Activated CD8-positive, alpha-beta T cell treated with anti-CD3 and anti-CD28 coated beads for 36 hours (primary cell): ENCODE results near the gene LARGE1. TPM values are rescaled to one million over a fixed set of nuclear protein-coding genes. Genes with fewer than 3 reads are reported as not detected.

ENCODE experiments used
- ATAC-seq: fragments of 200-7000 bp; cut with Tn5 transposase; one replicate; pipeline ENCODE4 v1.10.0; 2021; ENCODE audit warnings: mild to moderate bottlenecking, moderate library complexity
- CTCF ChIA-PET: fragments of 350-600 bp; sonication (Branson Sonifier 250); formaldehyde crosslinking; loops from one replicate; lab custom pipeline; 2021; ENCODE audit warnings: antibody characterized with exemption; lab: Charles Lee
- POLR2A ChIA-PET: fragments of 350-600 bp; sonication (Branson Sonifier 250); formaldehyde crosslinking; loops from one replicate; lab custom pipeline; 2021; ENCODE audit warnings: antibody characterized with exemption; lab: Charles Lee
- DNase-seq: peaks from one replicate; pipeline ENCODE4 v3.0.0-alpha.2; 2020
- H3K27ac Mint-ChIP-seq: one replicate; pipeline ENCODE4 v1.8.0; 2021; ENCODE audit warnings: mild to moderate bottlenecking, mixed read lengths
- H3K27me3 Mint-ChIP-seq: one replicate; pipeline ENCODE4 v1.8.0; 2021; ENCODE audit warnings: mixed read lengths
- H3K36me3 Mint-ChIP-seq: one replicate; pipeline ENCODE4 v1.8.0; 2021; ENCODE audit warnings: low read depth, mixed read lengths
- H3K4me1 Mint-ChIP-seq: one replicate; pipeline ENCODE4 v1.8.0; 2021; ENCODE audit warnings: low read depth, mixed read lengths
- H3K4me3 Mint-ChIP-seq: one replicate; pipeline ENCODE4 v1.8.0; 2021; ENCODE audit warnings: mild to moderate bottlenecking, moderate library complexity, mixed read lengths
- H3K9me3 Mint-ChIP-seq: one replicate; pipeline ENCODE4 v1.8.0; 2021; ENCODE audit warnings: mixed read lengths
- intact Hi-C: fragments of 100-400 bp; cut with micrococcal nuclease; formaldehyde crosslinking; loops from one replicate; pipeline ENCODE4 v1.10.0; 2022
- total RNA-seq, 2 experiments: library from RNA; stranded (reverse); gene quantifications; one replicate each; pipeline ENCODE4 v1.2.3, GENCODE V29; 2021
- TF ChIP-seq, protein P1 (sequence below): fragments of 200-600 bp; IDR thresholded peaks from one replicate; pipeline ENCODE4 v1.8.0; 2022; ENCODE audit warnings: antibody characterized with exemption, mild to moderate bottlenecking

LARGE1 gene
- total RNA-seq, 2 experiments from 2014 or later, result 0.31 to 0.32 TPM

DNA sequence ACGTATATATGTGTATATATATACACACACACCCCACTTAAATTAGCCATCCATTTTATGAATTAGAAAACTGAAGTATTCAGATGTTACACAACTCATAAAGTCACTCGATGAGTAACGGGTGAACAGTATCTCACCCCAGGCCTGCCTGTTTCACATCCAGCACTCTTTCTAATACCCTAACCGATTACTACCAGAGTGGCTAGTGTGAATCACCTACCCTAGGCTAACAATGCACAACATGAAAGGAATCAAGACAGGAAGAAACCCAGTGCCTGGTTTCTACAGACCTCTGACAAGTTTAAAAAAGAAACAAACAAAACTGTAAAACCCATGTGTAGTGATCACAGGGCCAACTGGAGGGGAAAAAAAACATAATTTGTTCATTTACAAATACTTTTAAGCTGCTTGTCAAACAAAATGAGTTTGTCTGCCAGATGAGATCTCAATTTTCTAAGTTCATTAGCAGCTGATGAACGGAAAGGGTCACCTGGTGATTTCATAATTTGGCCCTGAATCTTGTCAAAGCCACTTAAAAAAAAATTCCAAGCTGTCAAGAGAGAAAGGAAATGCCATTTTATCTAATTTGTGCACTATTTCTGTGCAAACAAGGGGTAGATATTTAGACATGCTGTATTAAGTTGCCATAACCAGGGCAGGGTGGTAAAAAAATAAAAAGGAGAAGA is 134.8 kb downstream of the LARGE1 start:
- H3K4me3 Mint-ChIP-seq, result no peak overlapping the region
- TF ChIP-seq, protein P1, sequence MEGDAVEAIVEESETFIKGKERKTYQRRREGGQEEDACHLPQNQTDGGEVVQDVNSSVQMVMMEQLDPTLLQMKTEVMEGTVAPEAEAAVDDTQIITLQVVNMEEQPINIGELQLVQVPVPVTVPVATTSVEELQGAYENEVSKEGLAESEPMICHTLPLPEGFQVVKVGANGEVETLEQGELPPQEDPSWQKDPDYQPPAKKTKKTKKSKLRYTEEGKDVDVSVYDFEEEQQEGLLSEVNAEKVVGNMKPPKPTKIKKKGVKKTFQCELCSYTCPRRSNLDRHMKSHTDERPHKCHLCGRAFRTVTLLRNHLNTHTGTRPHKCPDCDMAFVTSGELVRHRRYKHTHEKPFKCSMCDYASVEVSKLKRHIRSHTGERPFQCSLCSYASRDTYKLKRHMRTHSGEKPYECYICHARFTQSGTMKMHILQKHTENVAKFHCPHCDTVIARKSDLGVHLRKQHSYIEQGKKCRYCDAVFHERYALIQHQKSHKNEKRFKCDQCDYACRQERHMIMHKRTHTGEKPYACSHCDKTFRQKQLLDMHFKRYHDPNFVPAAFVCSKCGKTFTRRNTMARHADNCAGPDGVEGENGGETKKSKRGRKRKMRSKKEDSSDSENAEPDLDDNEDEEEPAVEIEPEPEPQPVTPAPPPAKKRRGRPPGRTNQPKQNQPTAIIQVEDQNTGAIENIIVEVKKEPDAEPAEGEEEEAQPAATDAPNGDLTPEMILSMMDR, result no peak
- DNase-seq (no peak), ATAC-seq (no peak)
- no peaks in the 10 kb centered on the region for H3K4me1 Mint-ChIP-seq
- H3K9me3 Mint-ChIP-seq, result peaks cover 23% of the 10 kb centered on the region
- no peaks in the 10 kb centered on the region for H3K27me3 Mint-ChIP-seq
- H3K27ac Mint-ChIP-seq, result no peak overlapping the region
- ChIA-PET POLR2A (no interaction called here), CTCF (no interaction called here)
- H3K36me3 Mint-ChIP-seq, result no peaks in the 10 kb centered on the region
- intact Hi-C loops, result no loop called here

DNA sequence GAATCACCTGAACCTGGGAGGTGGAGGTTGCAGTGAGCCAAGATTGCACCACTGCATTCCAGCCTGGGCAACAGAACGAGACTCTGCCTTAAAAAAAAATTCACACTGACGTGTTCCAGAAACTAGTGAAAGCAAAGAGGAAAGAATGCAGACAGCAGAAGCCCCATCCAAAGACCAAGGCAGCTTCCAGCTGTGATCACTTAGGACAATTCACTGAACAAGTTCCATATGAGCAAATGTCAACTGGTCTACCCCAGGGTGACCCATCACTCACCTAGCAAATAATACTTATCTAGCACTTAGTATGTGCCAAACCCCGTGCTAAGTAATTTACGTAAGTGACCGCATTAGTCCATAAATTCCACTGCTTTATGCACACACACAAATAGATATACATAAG is 138.9 kb downstream of the LARGE1 start:
- Mint-ChIP-seq H3K9me3 (peaks cover 1% of the 10 kb centered on the region), H3K27me3 (no peaks in the 10 kb centered on the region), H3K4me1 (no peaks in the 10 kb centered on the region), H3K27ac (no peak overlapping the region), H3K36me3 (no peaks in the 10 kb centered on the region), H3K4me3 (no peak overlapping the region)
- CTCF ChIA-PET, result no interaction called here
- POLR2A ChIA-PET, result no interaction called here
- TF ChIP-seq, protein P1, result no peak
- DNase-seq, result no peak
- ATAC-seq, result no peak
- intact Hi-C loops, result no loop called here

DNA sequence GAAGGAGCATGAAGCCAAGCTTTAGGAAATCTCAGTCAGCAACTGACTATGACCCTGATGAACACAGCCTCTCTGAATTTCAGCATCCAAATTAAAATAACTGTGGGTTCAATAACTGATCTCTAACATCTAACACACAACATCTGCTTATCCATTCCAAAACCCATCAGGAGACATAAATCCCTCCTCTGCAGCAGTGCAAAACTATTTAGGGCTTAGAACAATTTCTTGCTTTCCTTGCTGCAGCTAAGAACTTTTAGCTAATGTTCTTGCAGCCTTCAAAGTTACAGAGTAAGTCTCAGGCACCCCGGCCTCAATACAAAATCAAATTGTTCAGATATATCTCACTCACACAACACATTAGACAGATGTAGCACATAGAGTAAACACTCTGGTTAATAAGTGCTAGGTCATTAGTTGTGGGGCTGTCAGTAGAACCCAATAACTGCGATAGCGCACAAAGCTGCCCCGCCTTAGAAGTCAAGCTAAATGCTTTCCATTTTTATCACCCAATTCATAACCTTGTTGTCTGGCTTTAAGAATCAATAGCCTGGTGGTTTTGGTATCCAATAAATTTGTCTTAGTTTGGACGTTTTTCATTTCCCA is 139.6 kb downstream of the LARGE1 start:
- Mint-ChIP-seq H3K27me3 (no peaks in the 10 kb centered on the region), H3K27ac (no peak overlapping the region), H3K9me3 (peaks cover under 1% of the 10 kb centered on the region), H3K4me1 (no peaks in the 10 kb centered on the region), H3K36me3 (no peaks in the 10 kb centered on the region), H3K4me3 (no peak overlapping the region)
- intact Hi-C loops, result no loop called here
- POLR2A ChIA-PET, result interaction anchor here (0.5 kb wide), 1 partner anchor 172 kb away, joined by 3 read pairs; no protein-coding TSS in a partner anchor
- ATAC-seq (no peak), DNase-seq (no peak)
- TF ChIP-seq, protein P1, result no peak
- CTCF ChIA-PET, result no interaction called here

DNA sequence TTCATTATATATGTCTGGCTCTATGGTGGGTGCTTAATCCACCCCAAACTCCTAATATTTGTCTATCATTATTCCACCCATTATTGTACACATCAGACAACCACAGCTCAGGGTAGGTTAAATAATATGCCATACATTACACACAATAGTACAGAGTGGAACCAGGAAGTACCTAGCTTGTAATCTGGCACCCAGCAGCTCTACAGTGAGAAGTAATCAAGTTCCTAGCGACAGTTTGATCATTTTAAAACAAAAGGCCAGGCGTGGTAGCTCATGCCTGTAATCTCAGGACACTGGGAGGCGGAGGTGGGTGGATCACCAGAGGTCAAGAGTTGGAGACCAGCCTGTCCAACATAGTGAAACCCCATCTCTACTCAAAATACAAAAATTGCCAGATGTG is 141.0 kb downstream of the LARGE1 start:
- Mint-ChIP-seq H3K36me3 (no peaks in the 10 kb centered on the region), H3K4me1 (no peaks in the 10 kb centered on the region), H3K27ac (no peak overlapping the region), H3K4me3 (no peak overlapping the region), H3K9me3 (no peaks in the 10 kb centered on the region), H3K27me3 (no peaks in the 10 kb centered on the region)
- ATAC-seq, result no peak
- ChIA-PET CTCF (no interaction called here), POLR2A (no interaction called here)
- intact Hi-C loops, result loop anchor here (10.0 kb wide), 1 partner anchor 64 kb away; no protein-coding TSS in a partner anchor
- TF ChIP-seq, protein P1, result no peak
- DNase-seq, result no peak

DNA sequence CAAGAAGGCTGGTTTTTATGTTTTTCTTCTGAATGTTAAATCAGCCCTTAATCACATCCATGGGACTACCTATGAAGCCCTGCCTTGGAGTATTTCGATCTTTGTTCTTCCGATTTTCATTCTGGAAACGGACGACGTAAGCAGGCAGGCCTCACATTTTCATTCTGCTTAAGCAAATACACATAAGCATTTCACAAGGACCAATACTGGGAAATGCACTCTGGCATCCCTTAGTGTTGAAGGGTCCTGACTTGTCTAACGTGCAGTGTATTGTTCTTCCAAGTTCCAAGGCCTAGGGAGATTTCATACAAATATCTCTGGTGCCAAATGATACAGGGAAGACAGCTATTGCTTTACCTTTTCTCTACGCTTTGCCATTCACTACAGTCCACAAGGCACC is 143.8 kb downstream of the LARGE1 start:
- no peaks in the 10 kb centered on the region for H3K4me1 Mint-ChIP-seq
- POLR2A ChIA-PET, result no interaction called here
- DNase-seq, result no peak
- TF ChIP-seq, protein P1, result no peak
- intact Hi-C loops, result loop anchor here (10.0 kb wide), 1 partner anchor 62 kb away; no protein-coding TSS in a partner anchor
- CTCF ChIA-PET, result no interaction called here
- no peaks in the 10 kb centered on the region for H3K36me3 Mint-ChIP-seq
- H3K27me3 Mint-ChIP-seq, result no peaks in the 10 kb centered on the region
- H3K9me3 Mint-ChIP-seq, result peaks cover 2% of the 10 kb centered on the region
- no peak for ATAC-seq
- H3K27ac Mint-ChIP-seq, result no peak overlapping the region
- no peak overlapping the region for H3K4me3 Mint-ChIP-seq
